GM18507 (cell line): ENCODE measurements around the gene CRISPLD2.
A peak's percentile ranks its signal among the peaks of the same experiment; 100 is the strongest.

Source experiments
- DNase-seq: peaks from one replicate; pipeline ENCODE4 v3.0.0; 2011; ENCODE audit warnings: low read depth; ENCODE audit not compliant: insufficient read length; ENCODE audit errors: extremely low spot score
- FAIRE-seq: peaks from 2 replicates; lab custom pipeline; 2011; peaks lifted over from hg19 to GRCh38; lab: Jason Lieb, UNC

Gene CRISPLD2

DNA sequence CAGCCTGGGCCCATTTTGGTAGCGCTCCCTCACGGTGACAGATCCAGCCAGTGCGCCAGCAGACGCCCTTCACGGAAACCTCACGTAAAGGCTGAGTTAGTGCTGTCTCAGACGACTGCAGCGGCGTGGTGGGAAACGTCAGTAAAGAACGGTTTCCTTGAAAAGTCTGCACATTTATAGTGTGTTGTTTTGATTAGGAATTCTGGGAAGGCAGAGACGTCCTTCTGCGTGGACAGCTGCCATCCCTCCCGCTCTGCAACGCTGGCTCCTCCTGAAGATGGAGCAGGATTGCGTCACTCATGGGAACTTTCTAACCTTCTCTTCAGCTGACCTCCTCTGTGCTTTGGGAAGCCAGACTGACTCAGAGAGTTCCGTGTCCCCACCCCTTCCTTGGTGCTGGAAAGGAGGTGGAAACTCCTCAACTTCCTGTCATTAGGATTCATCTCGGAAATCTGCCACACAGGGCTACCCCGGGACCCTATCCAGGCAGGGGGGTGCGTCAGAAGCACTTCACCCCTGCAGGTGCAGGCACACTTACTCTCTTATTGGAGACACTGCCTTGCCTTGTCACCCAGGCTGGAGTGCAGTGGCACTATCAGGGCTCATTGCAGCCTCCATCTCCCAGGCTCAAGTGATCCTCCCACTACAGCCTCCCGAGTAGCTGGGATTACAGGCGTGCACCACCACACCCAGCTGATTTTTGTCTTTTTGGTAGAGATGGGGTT lies 24.3 kb upstream of the CRISPLD2 start:
- no peak for DNase-seq

DNA sequence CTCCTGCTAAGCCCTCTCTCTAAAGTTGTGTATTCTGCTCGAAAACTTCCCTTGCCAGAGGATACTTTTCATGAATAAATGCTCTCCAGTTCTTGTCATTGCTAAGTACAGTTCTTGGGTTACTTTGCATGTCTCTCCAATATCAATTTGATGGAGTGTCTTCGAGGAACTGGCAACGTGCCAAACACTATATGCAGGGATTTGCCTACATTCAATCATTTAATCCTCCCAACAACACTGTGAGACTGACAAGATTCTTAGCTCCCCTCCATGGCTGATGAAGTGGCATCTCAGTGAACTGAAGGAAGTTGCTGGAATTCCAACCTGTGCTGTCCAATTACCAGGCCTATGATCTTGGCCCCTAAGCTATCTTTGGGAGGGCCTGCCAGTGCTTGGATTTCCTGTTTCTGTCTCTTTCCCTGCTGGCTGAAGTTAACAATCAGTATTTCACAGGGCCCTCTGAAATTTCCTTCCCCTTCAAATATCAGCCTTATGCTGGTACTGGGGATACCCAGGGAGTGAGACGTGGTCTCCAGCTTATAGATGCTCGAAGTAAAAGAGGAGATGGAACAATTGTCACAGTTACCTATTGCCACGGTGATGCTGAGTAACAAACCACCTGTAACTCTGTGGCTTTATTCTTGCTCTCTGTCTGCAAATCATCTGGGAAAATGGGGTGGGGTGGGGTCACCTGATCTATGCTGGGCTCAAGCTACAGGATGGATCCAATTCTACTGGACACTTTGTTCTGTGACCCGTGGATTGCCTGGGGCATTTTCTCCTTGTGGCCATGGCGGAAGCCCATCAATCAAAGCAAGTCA lies 19.4 kb upstream of the CRISPLD2 start:
- DNase-seq, result no peak
- no peak for FAIRE-seq

More for the DNA sequence above, 24.3 kb upstream of the CRISPLD2 start:
- no peak for FAIRE-seq

DNA sequence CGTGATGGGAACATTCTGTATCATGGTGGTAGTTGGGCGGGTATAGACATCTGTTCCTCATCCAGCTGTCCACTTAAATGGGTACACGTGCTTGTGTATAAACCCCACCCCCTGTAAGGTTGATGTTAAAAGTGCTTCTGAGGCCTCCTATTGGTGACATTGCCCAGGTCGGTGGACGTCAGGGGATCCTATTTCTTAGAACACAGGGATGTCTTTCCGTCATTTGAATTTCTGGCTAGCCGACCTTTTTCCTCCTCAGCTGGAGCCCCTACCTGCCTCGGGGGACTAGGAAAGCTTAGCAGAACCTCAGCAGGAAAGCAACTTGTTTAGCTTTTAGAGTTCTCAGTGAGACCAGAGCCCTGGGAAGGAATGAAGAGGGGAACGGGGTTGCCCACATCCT lies 16.6 kb upstream of the CRISPLD2 start:
- DNase-seq (no peak), FAIRE-seq (no peak)

DNA sequence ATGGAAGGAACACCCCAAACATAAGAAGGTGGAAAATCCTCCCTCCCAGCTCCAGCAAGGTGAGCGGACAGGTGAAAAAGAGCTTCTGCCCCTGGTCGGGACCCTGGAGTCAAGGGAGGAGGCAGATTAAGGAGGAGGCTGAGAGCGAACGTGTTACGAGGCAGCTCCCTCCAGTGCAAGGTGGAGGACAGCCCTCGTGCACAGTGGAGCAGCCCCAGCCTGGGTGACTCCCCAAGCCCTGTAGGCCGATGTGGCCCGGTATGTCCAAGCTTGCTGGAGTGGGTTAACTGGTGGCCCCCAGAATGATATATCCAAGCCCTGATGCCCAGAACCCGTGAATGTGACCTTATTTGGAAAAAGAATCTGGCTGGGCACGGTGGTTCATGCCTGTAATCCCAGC lies 15.5 kb upstream of the CRISPLD2 start:
- FAIRE-seq (no peak), DNase-seq (no peak)

DNA sequence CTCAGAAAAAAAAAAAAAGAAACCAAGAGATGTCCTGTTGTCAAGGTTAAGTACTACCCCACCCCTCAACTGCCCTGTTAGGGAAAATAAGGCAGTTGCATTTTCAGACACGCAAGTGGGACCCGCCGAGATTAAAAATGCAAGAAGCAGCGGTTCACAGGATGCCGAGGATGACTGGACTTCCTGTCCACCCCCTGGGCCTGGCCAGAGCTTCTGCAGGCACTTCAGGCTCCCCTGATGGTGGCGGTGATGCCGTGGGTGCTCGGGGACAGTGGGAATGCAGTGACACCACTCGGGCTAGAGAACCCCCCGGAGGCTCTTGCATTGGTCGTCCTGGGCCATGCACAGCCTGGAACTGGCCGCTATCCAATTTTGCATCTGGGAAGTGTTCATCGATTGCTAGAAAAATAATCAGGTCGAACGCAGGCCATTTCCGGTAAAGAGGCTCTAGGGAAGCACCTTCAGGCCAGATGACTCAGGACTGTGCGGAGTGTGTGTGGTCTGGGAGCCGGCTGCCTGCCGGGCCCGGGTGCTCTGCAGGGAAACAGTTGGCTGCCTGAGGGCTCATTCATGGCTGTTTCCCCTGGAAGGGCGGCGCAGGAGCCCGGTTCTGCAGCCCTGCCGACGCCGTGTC lies 13.4 kb upstream of the CRISPLD2 start:
- peak; percentile 22 for DNase-seq

DNA sequence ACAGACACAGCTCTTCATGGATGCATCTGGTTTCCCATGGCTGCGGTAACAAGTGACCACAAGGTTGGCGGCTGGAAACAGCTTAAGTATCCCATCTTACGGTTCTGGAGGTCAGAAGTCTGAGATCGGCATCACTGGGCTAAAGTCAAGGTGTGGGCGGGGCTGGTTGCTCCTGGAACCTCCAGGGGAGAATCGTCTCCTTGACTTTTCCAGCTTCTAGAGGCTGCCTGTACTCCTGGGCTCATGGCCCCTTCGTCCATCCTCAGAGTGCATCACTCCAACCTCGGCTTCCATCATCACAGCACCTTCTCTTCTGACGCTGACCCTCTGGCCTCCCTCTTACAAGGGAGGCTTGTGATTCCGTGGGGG lies 12.9 kb upstream of the CRISPLD2 start:
- DNase-seq, result no peak
- FAIRE-seq, result no peak

More for the DNA sequence above, 13.4 kb upstream of the CRISPLD2 start:
- FAIRE-seq, result peak; percentile 59

DNA sequence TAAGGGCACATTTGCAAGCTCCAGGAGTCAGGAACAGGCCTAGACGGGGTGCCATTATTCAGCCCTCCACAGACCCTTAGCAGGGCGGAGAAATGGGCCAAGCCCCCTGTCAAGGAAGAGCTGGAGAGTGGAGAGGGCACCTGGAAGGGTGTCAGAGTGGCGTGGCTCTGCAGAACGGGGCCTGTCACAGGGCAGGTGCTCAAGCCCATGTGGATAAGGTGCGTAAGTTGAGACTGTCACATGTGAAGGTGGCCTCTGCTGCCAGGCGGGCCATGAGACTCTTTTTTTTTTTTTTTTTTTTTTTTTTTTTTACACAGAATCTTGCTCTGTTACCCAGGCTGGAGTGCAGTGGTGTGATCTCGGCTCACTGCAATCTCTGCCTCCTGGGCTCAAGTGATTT lies 12.0 kb upstream of the CRISPLD2 start:
- FAIRE-seq (no peak), DNase-seq (no peak)

DNA sequence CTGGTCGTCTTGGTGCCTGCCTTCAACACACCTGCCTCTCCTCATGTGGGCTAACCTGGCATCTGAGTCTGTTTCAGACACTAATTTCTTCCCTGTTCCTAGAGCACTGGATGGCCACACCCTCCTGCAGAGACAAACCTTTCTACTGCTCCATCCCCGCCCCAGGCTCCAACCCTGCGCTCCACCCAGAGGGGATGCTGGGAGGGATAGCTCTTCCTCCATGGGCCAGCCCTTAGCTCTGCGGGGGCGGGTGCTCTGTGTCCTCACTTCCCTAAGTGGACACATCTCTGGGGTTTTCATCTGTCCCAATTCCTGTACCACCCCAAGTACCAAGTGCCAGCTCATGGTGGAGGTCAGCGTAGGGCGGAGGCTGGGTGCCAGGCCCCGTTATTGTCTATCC lies 11.0 kb upstream of the CRISPLD2 start:
- FAIRE-seq (no peak), DNase-seq (no peak)

DNA sequence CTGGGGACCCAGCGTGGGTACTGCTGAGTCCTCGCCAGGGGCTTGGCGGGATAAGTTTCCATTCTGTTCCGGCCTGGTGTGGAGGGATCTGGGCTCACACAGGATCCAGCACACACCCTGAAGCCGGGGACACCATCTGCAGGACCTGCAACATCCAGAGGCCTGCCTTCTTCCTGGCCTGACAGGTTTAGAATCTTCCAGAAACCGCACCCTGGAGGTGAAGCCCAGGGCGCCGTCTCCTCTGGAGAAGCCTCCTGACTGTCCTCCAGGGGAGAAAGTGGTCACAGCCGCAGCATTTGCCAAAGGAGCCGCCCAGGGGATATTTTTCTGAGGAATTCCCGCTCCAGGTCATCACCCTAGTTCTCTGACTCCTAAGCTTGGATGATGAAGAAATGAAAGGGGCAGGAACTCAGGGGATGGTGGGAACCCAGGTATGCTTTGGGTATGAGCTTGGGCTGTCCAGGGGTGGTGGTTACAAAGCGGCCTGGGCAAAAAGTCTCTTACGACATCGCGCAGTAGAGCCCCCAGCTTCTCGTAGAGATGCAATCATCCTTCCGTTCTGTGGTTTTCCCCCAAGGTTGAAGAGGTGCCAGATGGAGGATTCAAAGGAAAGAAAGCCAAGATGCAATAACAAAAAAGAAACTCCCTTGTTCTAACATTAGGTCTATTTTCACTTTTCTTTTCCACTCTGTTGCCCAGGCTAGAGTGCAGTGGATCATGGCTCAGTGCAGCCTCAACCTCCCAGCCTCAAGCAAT lies 9.1 kb upstream of the CRISPLD2 start:
- FAIRE-seq (peak; percentile 83), DNase-seq (no peak)

DNA sequence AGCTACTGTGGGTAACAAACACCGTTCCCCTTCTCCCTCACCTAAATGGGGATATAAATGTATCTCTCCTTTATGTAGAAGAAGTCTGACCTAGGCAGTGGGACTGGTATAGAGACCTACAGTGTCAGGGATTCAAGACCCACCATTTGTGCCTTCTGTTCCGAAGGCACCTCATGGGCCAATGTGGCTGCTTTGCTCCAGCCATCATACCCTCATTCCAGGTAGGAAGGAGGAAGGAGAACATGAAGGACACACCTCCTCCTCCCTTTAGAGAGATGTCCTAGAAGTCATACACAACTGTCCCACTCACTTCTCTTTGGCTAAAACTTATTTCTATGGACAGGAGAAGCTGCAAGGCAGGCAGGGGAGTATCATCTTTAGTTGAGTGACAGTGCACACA lies 8.3 kb upstream of the CRISPLD2 start:
- DNase-seq (no peak), FAIRE-seq (no peak)

DNA sequence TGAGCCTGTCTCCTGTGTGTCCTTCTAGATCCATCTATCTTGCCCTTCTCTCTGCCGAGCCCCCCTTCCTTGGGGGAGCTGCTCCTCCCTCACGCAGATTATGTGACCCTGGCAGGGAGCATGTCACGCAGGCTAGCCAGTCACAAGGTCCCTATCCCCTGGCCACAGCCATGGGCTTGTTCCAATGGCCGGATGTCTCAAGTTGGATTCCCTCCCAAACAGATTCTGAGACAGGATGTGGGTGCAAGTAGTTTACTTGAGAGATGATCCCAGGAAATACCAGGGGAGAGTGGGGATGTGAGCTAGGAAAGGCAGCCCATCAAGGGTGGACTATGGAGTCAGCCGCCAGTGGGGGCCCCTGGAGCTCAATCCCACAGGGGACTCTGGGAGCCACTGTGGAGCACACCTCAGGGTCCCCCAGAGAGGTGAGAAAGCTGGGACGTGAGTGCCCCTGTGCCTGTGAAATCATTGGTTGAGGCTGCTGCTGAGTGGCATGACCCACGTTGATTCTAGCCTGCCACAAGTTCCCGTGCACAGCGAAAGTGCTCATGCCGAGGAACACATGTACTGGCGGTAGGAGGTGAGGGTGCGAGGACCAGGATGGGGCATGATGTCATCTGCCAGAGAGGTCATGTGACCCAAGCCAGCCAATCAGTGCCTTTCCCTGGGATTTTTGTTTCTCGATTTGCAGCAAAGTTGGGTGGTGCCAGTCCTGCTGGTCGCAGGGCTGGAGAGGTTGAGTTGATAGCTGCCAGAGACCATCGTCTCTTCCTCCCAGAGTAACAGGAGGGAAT lies 6.4 kb upstream of the CRISPLD2 start:
- DNase-seq, result no peak
- no peak for FAIRE-seq

DNA sequence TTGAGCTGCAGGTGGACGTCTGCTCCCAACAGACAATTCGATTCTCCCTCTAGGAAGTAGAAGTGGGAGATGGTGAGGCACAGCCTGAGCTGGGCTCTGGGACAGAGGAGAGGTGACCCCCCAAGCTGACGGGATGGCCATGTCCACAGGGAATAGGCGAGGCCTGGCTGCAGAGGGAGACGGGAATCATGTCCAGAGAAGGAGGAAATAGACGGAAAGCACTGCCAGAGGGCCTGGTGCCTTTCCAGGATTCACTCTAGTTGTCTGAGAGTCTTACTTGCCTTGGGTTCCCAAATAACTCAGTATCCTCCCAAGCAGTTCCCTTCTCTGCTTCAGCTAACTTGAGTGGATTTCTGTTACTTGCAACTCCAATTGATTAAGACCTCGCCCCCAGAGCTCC lies 4.3 kb upstream of the CRISPLD2 start:
- DNase-seq (no peak), FAIRE-seq (no peak)

DNA sequence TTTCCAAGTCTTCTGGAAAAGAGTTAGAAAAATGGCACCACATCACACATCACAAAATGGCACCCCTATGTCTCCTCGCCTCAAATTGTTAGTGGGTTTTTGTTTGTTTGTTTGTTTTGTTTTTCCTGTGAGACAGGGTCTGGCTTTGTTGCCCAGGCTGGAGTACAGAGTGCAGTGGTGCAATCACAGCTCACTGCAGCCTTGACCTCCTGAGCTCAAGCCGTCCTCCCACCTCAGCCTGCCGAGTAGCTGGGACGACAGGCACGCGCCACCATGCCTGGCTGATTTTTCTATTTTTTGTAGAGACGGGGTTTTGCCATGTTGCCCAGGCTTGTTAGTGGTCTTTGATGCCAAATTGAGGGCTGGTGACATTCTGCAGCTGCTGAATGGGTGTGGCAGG lies 3.8 kb upstream of the CRISPLD2 start:
- FAIRE-seq (no peak), DNase-seq (no peak)

DNA sequence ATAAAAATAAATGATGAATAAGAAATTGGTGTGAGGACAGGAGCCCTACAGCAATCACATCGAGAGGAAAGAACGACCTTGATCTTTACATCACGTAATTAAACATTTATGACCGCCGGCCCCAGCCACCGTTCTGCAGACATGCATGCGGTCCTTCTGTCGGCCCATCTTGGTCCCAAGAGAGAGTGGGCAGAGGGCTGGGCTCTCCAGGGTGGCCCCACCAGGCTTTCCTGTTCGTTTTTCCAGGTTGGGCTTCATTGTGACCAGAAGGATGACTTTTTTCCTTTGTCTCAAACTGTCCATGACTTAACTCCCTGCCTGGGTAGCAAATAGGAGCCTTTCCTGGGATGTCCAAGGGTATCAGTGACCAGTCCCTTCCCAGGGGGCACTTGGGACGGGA lies 3.3 kb upstream of the CRISPLD2 start:
- FAIRE-seq (no peak), DNase-seq (no peak)

DNA sequence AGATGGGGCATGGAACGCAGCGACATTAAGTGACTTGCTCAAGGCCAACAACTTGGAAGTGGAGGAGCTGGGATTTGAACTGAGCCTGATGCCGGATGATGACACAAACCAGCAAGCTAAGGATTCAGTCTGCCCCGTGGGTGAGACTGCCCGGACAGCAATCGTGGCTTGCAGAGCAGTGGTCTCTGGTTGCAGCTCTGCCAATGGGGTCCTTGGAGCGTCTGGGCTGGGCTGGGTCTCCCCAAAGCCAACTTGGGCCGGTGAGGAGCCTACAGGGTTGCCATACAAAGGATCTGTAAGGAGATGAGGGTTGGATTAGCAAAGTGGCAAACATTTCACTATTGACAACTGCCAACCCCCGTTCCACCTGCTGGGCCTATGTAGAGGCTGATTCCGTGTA lies 2.6 kb upstream of the CRISPLD2 start:
- DNase-seq (no peak), FAIRE-seq (no peak)

DNA sequence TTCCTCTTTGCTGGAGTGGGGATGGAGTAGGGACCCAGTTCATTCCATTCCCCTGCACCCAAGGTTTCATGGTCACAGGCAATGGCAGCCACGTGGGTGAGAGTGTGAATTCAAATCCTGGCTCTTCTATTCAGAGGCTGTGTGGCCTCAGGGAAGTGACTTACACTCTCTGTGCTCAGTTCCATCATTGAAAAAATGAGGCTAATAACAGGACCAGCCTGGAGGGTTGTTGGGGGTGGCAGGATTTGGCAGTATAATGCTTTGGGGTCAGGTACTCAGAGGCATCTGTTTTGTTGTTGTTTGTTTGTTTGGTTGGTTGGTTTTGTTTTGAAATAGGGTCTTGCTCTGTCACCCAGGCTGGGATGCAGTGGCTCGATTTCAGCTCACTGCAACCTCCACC lies 2.2 kb upstream of the CRISPLD2 start:
- FAIRE-seq (no peak), DNase-seq (no peak)

DNA sequence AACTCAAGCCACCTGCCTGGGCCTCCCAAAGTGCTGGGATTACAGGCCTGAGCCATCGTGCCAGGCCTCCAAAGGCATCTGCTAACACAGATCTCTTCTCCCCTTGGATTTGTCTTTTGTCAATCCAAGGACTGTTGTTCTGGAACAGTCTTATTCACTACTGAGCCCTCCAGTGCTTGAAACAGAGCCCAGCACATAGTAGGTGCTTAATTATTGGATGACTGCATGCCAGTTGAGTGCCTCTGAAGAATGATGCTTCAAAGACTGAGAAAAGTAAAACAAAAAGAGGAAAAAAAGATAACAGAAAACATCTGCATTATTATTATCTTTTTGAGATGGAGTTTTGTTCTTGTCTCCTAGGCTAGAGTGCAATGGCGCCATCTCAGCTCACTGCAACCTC lies 1.7 kb upstream of the CRISPLD2 start:
- no peak for FAIRE-seq
- no peak for DNase-seq

DNA sequence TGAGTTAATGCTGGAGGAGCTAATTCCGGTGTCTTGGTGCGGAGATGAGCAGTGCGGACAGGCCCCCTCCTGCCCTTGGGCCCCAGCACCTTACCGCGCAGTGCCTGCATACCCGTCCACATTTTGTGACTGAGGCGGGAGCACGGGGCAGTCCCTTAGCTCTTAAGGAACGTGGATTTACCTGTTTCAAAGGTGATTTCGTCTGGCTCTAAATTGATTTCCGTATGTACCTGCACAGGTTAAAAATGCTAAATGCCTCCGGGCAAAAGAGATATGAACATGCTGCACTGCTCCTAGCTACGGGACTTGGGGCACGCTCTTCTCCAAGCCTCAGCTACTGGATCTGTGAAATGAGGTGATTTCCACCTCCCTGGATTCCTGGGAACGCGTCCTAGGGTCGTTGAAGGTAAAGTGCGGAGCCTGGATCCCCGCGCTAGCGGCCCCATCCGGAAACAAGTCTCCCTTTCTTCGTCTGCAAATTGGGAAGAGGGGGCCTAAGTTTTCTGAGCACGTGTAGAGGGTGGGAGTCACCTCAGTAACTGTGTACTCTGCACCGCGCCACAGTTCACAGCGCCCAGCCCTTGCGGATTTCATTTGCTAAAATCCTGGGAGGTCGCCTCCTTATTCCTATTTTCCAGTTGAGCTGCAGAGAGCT lies 669 bp upstream of the CRISPLD2 start:
- FAIRE-seq, result no peak
- DNase-seq, result no peak

DNA sequence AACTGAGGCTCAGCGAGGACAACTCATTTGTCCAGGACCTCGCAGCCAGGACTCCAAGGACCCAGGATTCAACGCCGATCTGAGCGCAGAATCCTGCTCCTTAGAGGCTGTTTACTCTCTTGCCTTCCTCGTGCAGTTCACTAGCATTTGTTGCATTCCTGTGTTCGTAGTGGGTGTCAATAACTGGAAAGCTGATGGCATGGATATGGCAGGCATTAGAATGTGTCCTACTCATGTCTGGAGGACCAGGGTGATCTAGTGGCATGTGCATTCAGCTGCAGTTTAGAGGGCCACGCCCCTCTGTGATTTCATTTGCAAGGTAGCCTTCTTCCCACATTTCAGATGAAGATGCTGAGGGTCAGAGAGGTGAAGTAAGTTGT lies 510 bp downstream of the CRISPLD2 start:
- FAIRE-seq, result no peak
- no peak for DNase-seq
